GM21576 (cell line): ENCODE results near the gene ARL15.

Experiments
- ATAC-seq: cut with Tn5 transposase; IDR thresholded peaks from one replicate; pipeline ENCODE4 v1.9.1; 2021; ENCODE audit warnings: mild to moderate bottlenecking, moderate library complexity; ENCODE audit not compliant: unreplicated experiment

Gene ARL15

GRCh38 chr5:53948598-53948997 is 361.8 kb downstream of the ARL15 start:
- ATAC-seq, result no peak

DNA sequence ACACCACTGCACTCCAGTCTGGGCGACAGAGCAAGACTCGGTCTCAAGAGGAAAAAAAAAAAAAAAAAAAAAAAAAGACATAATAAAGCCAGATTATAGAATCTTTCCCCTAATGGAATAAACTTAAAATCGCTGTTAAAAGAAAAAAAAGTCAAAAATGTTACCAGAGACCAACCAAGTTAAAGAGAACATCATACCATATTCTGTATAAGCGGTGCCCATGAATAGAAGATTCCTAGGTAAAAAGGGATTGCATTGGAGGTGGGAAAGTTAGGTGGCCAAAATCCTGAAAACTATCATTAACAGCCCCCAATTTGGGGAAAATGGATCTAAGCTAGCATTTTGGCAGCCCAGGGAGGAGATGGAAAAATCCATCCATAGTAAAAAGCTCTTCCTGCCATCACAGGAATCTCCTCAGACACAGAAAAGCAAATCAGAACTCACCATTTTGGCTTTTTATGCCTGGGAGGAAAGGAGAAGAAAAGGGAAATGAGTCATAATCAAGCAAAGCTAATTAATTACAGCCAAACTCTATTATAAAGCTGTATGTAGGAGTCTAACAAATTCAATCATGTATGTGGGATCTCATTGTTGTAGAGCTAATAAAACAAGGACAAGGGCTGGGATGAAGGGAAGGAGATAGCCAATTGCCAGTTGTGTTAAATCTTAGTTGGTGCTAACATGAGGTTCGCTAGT is 363.8 kb downstream of the ARL15 start:
- ATAC-seq, result no peak

DNA sequence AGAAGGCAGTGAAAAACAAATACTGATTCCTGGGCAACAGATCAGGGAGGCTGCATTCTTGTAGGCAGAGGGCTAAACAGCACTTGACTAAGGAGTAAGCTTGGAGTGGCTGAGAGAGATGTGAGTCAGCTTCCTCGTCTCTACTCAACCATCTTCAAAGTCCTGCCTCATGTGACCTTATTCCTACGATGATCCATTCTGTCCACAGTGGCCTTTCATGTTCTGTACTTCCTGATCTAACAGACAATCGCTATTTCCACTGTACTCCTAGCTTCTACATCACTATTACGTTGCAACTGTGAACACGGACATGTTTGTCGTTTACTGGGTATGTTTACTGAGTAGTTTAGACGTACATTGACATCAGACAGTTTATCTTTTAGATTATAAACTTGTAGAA is 365.4 kb downstream of the ARL15 start:
- ATAC-seq, result no peak

GRCh38 chr5:53943938-53944337 is 366.4 kb downstream of the ARL15 start:
- no peak for ATAC-seq

DNA sequence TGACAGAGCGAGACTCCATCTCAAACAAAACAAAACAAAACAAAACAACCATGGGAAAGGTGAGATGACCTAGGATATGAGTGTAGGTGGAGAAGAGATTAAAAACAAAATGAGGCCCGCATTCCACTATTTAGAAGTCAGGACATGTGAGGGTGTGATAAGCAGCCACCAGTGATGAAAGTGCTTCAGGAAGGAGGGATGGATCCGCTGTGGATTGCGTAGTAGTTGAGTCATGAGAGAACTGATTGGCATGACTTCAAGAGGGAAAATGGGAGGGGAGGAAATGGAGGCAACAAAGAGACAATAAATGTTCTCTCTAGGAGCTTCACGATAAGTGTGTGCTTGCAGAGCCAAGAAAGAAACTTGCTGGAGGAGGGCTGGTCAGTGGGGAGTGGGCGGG is 367.6 kb downstream of the ARL15 start:
- no peak for ATAC-seq

- ATAC-seq, result no peak
These were observed 369.5 kb downstream of the ARL15 start for GRCh38 chr5:53940921-53941320.

- no peak for ATAC-seq
These were observed 372.9 kb downstream of the ARL15 start for GRCh38 chr5:53937467-53937866.

DNA sequence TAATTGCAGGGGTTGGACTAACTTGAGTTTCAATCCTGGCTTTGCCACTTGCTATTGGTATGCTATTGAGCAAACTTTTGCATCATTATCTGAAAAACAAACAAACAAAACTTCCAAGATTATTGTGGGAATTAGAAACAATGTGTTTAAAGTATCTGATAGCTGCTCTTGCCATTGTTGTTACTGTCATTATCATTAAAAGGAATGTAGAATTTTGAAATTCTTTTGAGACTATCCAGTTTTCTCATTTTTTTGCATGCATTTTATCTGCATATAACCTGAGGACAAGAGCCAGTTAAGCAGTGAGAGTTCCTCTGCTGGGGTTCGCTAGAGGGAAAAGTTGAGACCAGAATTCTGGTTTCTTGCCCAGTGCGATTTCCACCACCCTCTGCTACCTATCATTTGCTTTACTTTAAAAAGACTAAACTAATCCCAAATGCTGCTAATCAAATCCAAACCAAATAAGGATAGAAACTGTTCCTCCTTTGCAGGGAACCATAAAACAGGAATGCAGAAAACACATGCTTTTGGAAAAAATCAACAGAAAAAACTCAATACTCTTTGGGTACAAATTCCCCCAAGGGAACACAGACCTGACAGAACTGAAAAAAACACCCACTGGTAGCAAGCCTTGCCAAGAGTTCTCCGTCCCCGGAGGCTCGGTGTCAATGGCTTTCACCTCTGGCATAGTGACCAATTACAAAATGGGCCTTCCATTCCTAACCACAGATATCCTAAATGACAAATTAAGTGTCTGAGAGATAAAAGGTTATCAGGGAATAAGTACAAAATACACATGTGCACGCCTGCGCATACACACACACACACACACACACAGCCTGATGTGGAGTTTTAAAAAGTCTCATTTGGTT is 373.7 kb downstream of the ARL15 start:
- ATAC-seq, result no peak

DNA sequence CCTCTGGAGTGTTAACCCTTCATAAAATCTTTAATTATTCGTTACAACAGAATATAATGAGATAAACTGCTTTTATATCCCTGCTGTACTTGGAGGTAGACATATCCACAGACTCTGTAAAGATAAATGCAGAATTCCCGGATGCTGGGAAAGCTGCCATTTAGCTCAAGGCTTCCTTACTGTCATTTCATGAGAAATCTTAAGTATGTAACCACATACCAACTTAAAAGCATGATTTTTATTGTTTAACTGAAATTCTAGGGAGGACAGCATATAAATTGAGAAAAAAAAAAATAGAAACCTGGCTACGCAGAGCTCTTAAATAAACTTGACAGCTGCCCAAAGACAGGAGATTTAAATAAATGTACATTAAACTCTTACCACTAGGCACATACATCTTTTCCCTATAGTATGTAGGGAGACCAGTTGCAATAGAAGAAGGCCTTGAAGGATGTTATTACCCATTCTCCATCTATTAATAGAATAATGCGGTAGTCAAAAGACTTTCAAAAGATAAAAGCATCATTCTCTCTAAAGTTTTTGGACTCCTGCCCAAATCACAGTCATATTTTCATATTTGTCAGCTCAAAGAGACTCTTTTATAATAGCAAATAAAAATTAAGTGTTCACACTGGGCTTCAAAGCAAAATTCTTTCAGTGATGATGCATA is 376.1 kb downstream of the ARL15 start:
- no peak for ATAC-seq

DNA sequence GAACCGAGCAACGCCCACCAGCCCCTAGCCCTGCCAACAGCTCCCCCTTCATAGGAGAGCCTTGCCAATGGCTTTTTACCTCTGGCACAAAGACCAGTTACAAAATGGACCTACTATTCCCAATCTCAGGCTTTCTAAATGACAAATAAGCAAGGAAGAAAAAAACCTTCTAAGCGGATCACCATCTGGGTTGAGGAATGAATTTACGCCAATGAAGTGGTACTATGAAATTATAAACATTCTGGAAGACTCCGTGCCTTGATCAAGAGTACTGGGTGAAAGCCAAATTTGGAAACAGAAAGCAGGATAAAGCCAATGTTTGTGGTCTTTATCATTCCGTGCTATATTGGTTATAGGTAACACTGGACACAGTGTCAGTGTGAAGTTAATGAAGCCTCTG is 378.0 kb downstream of the ARL15 start:
- ATAC-seq, result no peak

- ATAC-seq, result no peak
These were observed 379.9 kb downstream of the ARL15 start for GRCh38 chr5:53930457-53930856.

- ATAC-seq, result no peak
These were observed 380.8 kb downstream of the ARL15 start for GRCh38 chr5:53929570-53929969.

DNA sequence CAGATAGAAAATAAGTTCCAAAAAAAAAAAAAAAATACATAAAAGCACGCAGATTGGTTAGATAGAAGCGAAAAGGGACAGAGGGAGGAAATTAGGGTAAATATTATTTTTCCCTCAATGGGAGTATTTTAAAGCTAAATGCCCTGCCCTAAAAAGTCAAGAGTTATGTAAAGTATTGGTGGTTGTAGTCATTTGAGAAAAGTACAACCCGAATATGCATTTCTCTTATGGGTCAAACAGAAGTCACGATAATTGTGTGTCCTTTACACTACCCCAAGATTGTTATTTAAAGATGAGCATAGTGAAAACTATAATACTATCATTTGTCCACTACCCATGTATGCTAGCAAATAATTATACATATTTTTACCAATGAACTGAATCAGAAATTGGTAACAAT is 381.2 kb downstream of the ARL15 start:
- ATAC-seq, result no peak

GRCh38 chr5:53928641-53929040 is 381.7 kb downstream of the ARL15 start:
- no peak for ATAC-seq

- no peak for ATAC-seq
These were observed 382.6 kb downstream of the ARL15 start for GRCh38 chr5:53927668-53928247.

DNA sequence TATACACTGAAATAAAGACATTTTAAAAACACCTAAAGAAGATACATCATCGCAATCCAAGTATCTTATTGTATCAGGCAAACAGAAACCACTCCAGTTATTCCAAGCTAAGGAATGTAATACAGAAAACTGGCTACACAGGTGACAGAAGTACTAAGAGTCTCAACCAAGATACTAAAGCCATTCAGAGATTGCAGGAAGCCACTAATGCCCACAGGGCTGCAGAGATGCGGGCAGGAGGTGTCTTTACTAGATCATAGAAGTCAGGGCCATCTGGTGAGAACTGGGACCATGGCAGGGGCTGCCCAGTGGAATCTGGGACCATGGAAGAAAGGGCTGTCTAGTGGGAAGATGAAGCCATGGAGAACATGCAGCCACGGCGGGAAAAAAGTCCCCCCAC is 384.3 kb downstream of the ARL15 start:
- no peak for ATAC-seq

DNA sequence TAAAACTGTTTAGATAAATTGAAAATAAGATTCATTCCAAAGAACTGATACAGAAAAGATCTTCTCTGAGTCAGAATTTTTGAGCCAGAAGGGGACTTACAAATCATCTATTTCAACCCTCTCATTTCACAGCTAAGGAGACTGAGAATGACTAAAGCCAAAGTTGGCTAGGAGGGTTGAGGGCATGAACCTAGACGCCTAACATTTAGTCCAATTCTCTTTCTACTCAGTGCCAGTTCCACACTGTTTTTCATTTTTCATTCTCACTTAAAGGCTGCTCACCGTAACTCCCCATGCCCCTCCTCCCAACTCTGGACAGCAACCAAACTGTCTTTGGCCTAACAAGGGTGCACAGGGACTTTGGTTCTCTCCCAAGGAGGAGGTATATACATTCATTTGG is 386.0 kb downstream of the ARL15 start:
- no peak for ATAC-seq

GRCh38 chr5:53923961-53924360 is 386.4 kb downstream of the ARL15 start:
- ATAC-seq, result no peak

DNA sequence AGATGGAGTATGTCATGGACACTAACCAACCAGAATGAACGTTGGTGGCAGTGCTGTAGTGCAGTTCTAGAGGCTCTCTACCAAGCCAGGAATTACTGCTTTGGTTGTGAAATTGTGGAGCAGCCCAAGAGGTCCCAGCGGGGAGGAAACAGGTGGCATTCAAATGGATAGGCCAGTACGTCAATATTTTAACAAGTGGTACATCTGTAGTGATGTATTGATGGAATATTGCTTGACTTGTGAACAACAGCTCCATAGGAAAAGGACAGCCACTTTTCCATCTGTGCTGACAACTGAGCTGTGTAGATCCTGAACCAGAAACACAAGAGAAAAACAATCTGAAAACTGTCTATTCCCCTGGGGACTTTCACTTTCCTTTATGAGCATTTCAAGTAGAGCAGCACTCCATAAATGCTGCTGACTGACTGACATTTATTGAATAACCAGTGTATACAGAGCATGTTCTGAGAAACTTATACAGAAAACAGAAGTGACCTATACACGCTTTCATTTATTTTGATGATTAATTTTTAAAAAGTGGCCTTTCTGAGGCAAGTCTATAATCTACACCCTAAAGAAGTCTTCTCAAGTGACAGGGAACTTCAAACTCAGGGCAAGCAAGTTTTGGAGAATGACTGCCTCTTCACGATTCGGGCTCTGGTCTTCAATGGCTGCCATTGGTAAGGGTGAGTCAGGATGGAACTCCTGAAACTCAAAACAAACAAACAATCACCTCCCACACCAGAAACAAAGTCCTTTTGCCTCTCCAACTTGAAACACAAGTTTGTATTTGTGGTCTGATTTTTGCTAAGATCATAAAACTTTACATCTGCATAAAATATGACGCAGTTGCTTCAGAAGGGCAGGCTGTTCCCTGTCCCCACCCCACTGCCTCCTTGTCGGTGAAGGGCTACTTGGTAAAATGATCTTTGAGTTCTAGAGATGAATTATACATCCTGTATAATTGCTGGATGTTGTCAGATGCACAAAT is 387.6 kb downstream of the ARL15 start:
- no peak for ATAC-seq

GRCh38 chr5:53917826-53918225 is 392.5 kb downstream of the ARL15 start:
- no peak for ATAC-seq
